Mesenchymal stem cell (in vitro differentiated cells and primary cell): Measurements from ENCODE around the gene AK5.

Experiments used
- DNase-seq: peaks from one replicate; pipeline ENCODE4 v3.0.0-alpha.2; 2013
- H2AFZ ChIP-seq: one replicate; pipeline ENCODE4 v1.6.1; 2013; ENCODE audit warnings: low read depth, mild to moderate bottlenecking, control low read depth, inconsistent platforms, low read length, moderate library complexity
- H2AK5ac ChIP-seq: 2 replicates; pipeline ENCODE4 v1.6.1; 2013; ENCODE audit warnings: low read length, moderate library complexity, mild to moderate bottlenecking, inconsistent platforms; ENCODE audit not compliant: severe bottlenecking
- H2BK120ac ChIP-seq: one replicate; pipeline ENCODE4 v1.6.1; 2013; ENCODE audit warnings: low read depth, mild to moderate bottlenecking, inconsistent platforms, low read length, moderate library complexity
- H2BK12ac ChIP-seq, 2 experiments: one replicate each; pipeline ENCODE4 v1.6.1; 2013; ENCODE audit warnings: inconsistent platforms in 2 of 2, low read length in 2 of 2, mild to moderate bottlenecking in 2 of 2, moderate library complexity in 2 of 2, control low read depth in 1 of 2
- H2BK15ac ChIP-seq: one replicate; pipeline ENCODE4 v1.6.1; 2013; ENCODE audit warnings: mild to moderate bottlenecking, low read depth, inconsistent platforms; ENCODE audit not compliant: poor library complexity, severe bottlenecking
- H2BK5ac ChIP-seq: 2 replicates; pipeline ENCODE4 v1.6.1; 2013; ENCODE audit warnings: low read depth, mild to moderate bottlenecking, low read length, control low read depth, inconsistent platforms; ENCODE audit not compliant: poor library complexity, severe bottlenecking
- H3K14ac ChIP-seq, 2 experiments: one replicate each; pipeline ENCODE4 v1.6.1; 2013; ENCODE audit warnings: inconsistent platforms in 2 of 2, low read length in 2 of 2, control low read depth in 1 of 2, mild to moderate bottlenecking in 1 of 2, moderate library complexity in 1 of 2
- H3K18ac ChIP-seq, 2 experiments: one replicate each; pipeline ENCODE4 v1.6.1; 2013; ENCODE audit warnings: inconsistent platforms in 2 of 2, low read length in 2 of 2, control low read depth in 1 of 2, low read depth in 1 of 2, mild to moderate bottlenecking in 1 of 2
- H3K23ac ChIP-seq, 2 experiments: one replicate each; pipeline ENCODE4 v1.6.1; 2013; ENCODE audit warnings: inconsistent platforms in 2 of 2, low read length in 2 of 2, mild to moderate bottlenecking in 2 of 2, moderate library complexity in 2 of 2, control low read depth in 1 of 2
- H3K27ac ChIP-seq: 2 replicates; pipeline ENCODE4 v1.5.1; 2013; ENCODE audit warnings: mild to moderate bottlenecking, moderate library complexity, low read length, control low read depth, inconsistent platforms; ENCODE audit not compliant: poor library complexity, severe bottlenecking
- H3K27me3 ChIP-seq, 2 experiments: 2 replicates each; pipeline versions ENCODE4 v1.6.1 to v1.7.0; 2013; ENCODE audit warnings: low read length in 2 of 2, mild to moderate bottlenecking in 2 of 2, moderate library complexity in 2 of 2, control low read depth in 1 of 2, inconsistent platforms in 1 of 2; ENCODE audit not compliant: control insufficient read depth in 1 of 2, insufficient read depth in 1 of 2
- H3K36me3 ChIP-seq, 2 experiments: 2 replicates each; pipeline versions ENCODE4 v1.6.1 to v1.7.0; 2013; ENCODE audit warnings: low read length in 2 of 2, control low read depth in 1 of 2, inconsistent platforms in 1 of 2, low read depth in 1 of 2, mild to moderate bottlenecking in 1 of 2; ENCODE audit not compliant: insufficient read depth in 2 of 2, control insufficient read depth in 1 of 2
- H3K4ac ChIP-seq, 2 experiments: one replicate each; pipeline ENCODE4 v1.6.1; 2013; ENCODE audit warnings: inconsistent platforms in 2 of 2, low read length in 2 of 2, mild to moderate bottlenecking in 2 of 2, moderate library complexity in 2 of 2, control low read depth in 1 of 2, low read depth in 1 of 2
- H3K4me1 ChIP-seq: 2 replicates; pipeline ENCODE4 v1.6.1; 2013; ENCODE audit warnings: low read depth, low read length, control low read depth; ENCODE audit not compliant: control insufficient read depth, insufficient read depth
- H3K4me2 ChIP-seq: 2 replicates; pipeline ENCODE4 v1.6.1; 2013; ENCODE audit warnings: low read length, mild to moderate bottlenecking, inconsistent platforms; ENCODE audit not compliant: poor library complexity, severe bottlenecking
- H3K4me3 ChIP-seq, 2 experiments: 2 replicates each; pipeline versions ENCODE4 v1.5.1 to v1.7.0; 2013; ENCODE audit warnings: low read length in 2 of 2, mild to moderate bottlenecking in 2 of 2, control low read depth in 1 of 2, low read depth in 1 of 2; ENCODE audit not compliant: insufficient read depth in 1 of 2
- H3K79me1 ChIP-seq: replicated peaks from 2 replicates; pipeline ENCODE4 v1.6.1; 2013; ENCODE audit warnings: mild to moderate bottlenecking, control low read depth, low read length, inconsistent platforms; ENCODE audit not compliant: poor library complexity, severe bottlenecking
- H3K9ac ChIP-seq: 2 replicates; pipeline ENCODE4 v1.7.0; 2013; ENCODE audit warnings: mild to moderate bottlenecking, low read length, moderate library complexity
- H3K9me3 ChIP-seq: 2 replicates; pipeline ENCODE4 v1.7.0; 2013; ENCODE audit warnings: mild to moderate bottlenecking, low read length; ENCODE audit not compliant: control insufficient read depth
- H4K8ac ChIP-seq: one replicate; pipeline ENCODE4 v1.6.1; 2013; ENCODE audit warnings: inconsistent platforms, mild to moderate bottlenecking, low read length, moderate library complexity
- H4K91ac ChIP-seq: one replicate; pipeline ENCODE4 v1.6.1; 2013; ENCODE audit warnings: mild to moderate bottlenecking, low read length, inconsistent platforms
- WGBS: methylation state at CpG from one replicate; pipeline ENCODE4 v1.1.7; 2013; ENCODE audit warnings: mixed read lengths; 5-methylcytosine and 5-hydroxymethylcytosine counted together

The AK5 gene

DNA sequence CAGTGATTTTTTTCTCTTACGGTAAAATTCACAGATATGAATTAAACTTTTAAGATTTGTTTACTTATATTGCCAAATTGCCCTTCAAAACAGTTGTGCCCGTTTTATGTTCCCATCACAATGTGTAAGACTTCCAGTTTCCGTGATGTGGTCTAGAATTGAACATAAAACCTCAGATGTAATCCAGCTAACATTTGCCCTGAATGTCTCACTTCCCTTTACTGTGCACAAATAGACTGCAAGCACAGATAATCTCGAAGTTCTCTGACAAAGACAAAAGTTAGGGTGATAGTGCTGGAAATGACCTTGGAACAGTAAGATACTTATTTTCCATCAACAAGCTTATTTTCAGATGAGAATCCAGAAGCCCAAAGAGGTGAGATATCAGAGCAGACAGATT is 223.2 kb downstream of the AK5 start:
- Histone ChIP-seq H2AK5ac (no peak overlapping the region), H2AFZ (no peak overlapping the region), H3K36me3 (peaks cover 0 to 3% of the 10 kb centered on the region in 2 experiments), H3K4me3 (no peak overlapping the region), H3K9ac (no peak overlapping the region), H3K27me3 (no peaks in the 10 kb centered on the region), H2BK5ac (no peak overlapping the region), H3K4me1 (peaks cover 9% of the 10 kb centered on the region), H3K9me3 (no peaks in the 10 kb centered on the region), H4K91ac (no peak overlapping the region), H2BK12ac (no peak overlapping the region), H3K18ac (no peak overlapping the region), H3K4me2 (no peak overlapping the region), H4K8ac (no peak overlapping the region), H3K14ac (no peak overlapping the region), H3K27ac (no peak overlapping the region), H3K79me1 (peaks cover 6% of the 10 kb centered on the region), H2BK120ac (no peak overlapping the region), H3K23ac (no peak overlapping the region), H2BK15ac (no peak overlapping the region), H3K4ac (no peak overlapping the region)
- peak; percentile 39 for DNase-seq
- WGBS, result 60% methylated on average over 2 of the region's 4 CpGs

DNA sequence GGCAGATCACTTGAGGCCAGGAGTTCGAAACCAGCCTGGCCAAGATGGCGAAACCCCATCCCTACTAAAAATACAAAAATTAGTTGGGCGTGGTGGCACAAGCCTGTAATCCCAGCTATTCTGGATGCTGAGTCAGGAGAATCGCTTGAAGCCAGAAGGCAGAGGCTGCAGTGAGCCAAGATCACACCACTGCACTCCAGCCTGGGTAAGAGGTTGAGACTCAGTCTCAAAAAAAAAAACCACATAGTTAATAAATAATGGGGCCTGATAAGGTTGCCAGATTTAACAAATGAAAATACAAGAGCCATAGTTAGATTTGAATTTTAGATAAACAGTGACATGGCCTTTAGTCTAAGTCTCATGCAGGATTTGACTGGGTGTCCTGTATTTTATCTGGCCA is 225.0 kb downstream of the AK5 start:
- H3K18ac ChIP-seq, result peak overlapping the region in 1 of 2 experiments; percentile 34
- no peak overlapping the region for H2BK15ac ChIP-seq
- no peak for DNase-seq
- peak overlapping the region; percentile 99 for H2AK5ac ChIP-seq
- no peak overlapping the region for H2BK5ac ChIP-seq
- peak overlapping the region; percentile 90 for H3K27ac ChIP-seq
- no peak overlapping the region for H3K14ac ChIP-seq
- 93% methylated on average over 4 of the region's 4 CpGs for WGBS
- peak overlapping the region; percentile 31 to 50 for H2BK12ac ChIP-seq
- H3K79me1 ChIP-seq, result peaks cover 7% of the 10 kb centered on the region
- no peaks in the 10 kb centered on the region for H3K27me3 ChIP-seq
- no peak overlapping the region for H2AFZ ChIP-seq
- no peak overlapping the region for H2BK120ac ChIP-seq
- H3K4me2 ChIP-seq, result no peak overlapping the region
- H3K4ac ChIP-seq, result no peak overlapping the region
- H3K23ac ChIP-seq, result no peak overlapping the region
- peak overlapping the region; percentile 38 for H4K8ac ChIP-seq
- no peaks in the 10 kb centered on the region for H3K9me3 ChIP-seq
- no peak overlapping the region for H3K9ac ChIP-seq
- no peak overlapping the region for H4K91ac ChIP-seq
- H3K4me1 ChIP-seq, result peaks cover 11% of the 10 kb centered on the region
- H3K4me3 ChIP-seq, result no peak overlapping the region
- peaks cover 0 to 3% of the 10 kb centered on the region in 2 experiments for H3K36me3 ChIP-seq

DNA sequence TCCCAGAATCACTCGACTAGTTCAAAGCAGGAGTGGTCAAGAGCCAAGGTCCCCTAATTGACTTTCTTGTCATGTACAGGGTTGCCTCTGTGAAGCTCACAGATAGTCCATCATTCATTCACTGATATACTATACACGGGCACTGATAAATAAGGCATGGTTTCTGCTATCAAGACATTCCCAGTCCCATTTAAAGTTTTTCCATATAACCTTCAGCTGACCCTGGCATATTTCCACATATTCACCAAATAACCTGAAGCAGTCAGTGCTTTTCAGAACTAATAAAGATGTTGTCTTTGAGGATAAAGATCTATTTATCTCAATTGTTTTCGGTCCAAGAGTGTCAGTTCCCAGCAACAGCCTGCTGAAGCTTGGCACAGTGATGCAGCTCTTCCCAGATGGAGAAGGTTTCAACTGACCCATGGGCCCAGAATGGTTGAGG is 227.3 kb downstream of the AK5 start:
- peaks cover 13% of the 10 kb centered on the region for H3K4me1 ChIP-seq

DNA sequence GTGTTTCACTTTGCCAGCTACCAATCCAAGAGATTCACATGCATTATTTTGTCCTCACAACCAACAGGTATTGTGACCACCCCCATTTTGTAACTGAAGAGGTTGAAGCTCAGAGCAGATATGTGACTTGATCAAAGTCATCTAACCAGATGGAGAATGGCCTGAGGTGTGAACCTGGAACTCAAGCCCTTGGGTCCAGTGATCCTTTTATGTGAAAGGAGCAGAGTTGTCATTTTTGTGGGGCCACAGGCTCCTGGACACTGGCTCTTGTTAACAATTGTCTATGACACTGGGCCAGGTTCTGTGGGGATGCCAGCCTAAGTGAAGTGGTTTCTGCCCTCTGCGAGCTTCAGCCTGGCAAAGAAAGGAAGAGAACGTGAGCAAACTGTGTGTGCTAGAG is 228.1 kb downstream of the AK5 start:
- peak overlapping the region; percentile 18 to 57 for H3K18ac ChIP-seq
- 96% methylated on average over 2 of the region's 2 CpGs for WGBS

More for the DNA sequence above, 227.3 kb downstream of the AK5 start:
- H3K79me1 ChIP-seq, result peaks cover 5% of the 10 kb centered on the region
- no peak overlapping the region for H2BK12ac ChIP-seq
- H2BK5ac ChIP-seq, result no peak overlapping the region
- H4K91ac ChIP-seq, result no peak overlapping the region
- H3K4me3 ChIP-seq, result no peak overlapping the region
- H3K14ac ChIP-seq, result no peak overlapping the region
- no peak overlapping the region for H3K18ac ChIP-seq
- H3K4ac ChIP-seq, result no peak overlapping the region
- DNase-seq, result no peak
- H2AK5ac ChIP-seq, result peak overlapping the region; percentile 17
- no peaks in the 10 kb centered on the region for H3K27me3 ChIP-seq
- H2BK120ac ChIP-seq, result no peak overlapping the region
- H3K9ac ChIP-seq, result no peak overlapping the region
- no peak overlapping the region for H4K8ac ChIP-seq
- no peak overlapping the region for H3K23ac ChIP-seq
- no peak overlapping the region for H3K4me2 ChIP-seq
- WGBS, result 96% methylated on average over 3 of the region's 3 CpGs
- H2AFZ ChIP-seq, result no peak overlapping the region
- no peak overlapping the region for H2BK15ac ChIP-seq
- no peaks in the 10 kb centered on the region for H3K9me3 ChIP-seq
- no peaks in the 10 kb centered on the region for H3K36me3 ChIP-seq
- no peak overlapping the region for H3K27ac ChIP-seq

More for the DNA sequence above, 228.1 kb downstream of the AK5 start:
- no peaks in the 10 kb centered on the region for H3K27me3 ChIP-seq
- H3K4me3 ChIP-seq, result no peak overlapping the region
- H3K9me3 ChIP-seq, result no peaks in the 10 kb centered on the region
- H3K4me1 ChIP-seq, result peaks cover 15% of the 10 kb centered on the region
- H3K36me3 ChIP-seq, result no peaks in the 10 kb centered on the region
- H3K4ac ChIP-seq, result peak overlapping the region in 1 of 2 experiments; percentile 66
- peak overlapping the region; percentile 64 for H4K91ac ChIP-seq
- peak overlapping the region; percentile 33 for H3K27ac ChIP-seq
- H3K23ac ChIP-seq, result no peak overlapping the region
- no peak overlapping the region for H2BK120ac ChIP-seq
- peak overlapping the region; percentile 21 for H4K8ac ChIP-seq
- H2BK15ac ChIP-seq, result no peak overlapping the region
- H3K4me2 ChIP-seq, result no peak overlapping the region
- H3K9ac ChIP-seq, result no peak overlapping the region
- peak overlapping the region in 1 of 2 experiments; percentile 60 for H2BK12ac ChIP-seq
- H2BK5ac ChIP-seq, result no peak overlapping the region
- no peak for DNase-seq
- H3K14ac ChIP-seq, result no peak overlapping the region
- H2AFZ ChIP-seq, result no peak overlapping the region
- peaks cover 5% of the 10 kb centered on the region for H3K79me1 ChIP-seq
- peak overlapping the region; percentile 92 for H2AK5ac ChIP-seq
